ENCODE results near the gene FAM120AOS. TPM values are rescaled to one million over a fixed set of nuclear protein-coding genes. Genes with fewer than 3 reads are reported as not detected.

FAM120AOS gene
- polyA plus RNA-seq, 1 of the 3 experiments (the other 2 are of a cell fraction), result 30.1 TPM

DNA sequence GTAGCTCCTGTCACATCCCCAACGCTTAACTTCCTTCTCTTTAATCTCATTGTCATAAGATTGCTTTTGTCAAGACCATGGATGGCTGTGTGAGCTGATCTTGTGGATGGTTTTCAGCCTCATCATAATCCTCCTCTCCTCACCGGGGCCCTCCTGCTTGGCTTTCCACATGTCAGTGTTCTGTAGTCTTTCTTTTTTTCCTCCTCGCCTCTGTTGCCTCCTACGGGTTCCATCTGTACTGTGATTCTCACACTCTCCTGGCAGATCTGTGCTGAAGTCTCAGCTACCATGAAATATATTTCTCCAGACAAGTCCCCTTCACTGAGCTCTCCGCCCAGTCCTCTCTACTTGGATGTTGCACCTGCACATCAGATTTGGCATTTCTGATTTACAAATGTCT lies 34.9 kb upstream of the FAM120AOS start:
- H3K36me3 ChIP-seq (replicated peaks in 1 of 2; ENCODE audit: control insufficient read depth in 1 of 2, insufficient read depth in 2 of 2, low read length in 1 of 2), result peaks cover 9 to 11% of the 10 kb centered on the region in 2 experiments
- no peak overlapping the region for H3K4me3 ChIP-seq (ENCODE audit: low read depth in 2 of 2, low read length in 1 of 2)
- no peaks in the 10 kb centered on the region for H3K9me3 ChIP-seq
- H3K9me2 ChIP-seq, result no peaks in the 10 kb centered on the region
- no peaks in the 10 kb centered on the region for H3F3A ChIP-seq (replicated peaks; ENCODE audit: insufficient read depth)
- TF ChIP-seq JUND (IDR thresholded peaks at IDR 0.05), result no peak
- TF ChIP-seq, protein P1, sequence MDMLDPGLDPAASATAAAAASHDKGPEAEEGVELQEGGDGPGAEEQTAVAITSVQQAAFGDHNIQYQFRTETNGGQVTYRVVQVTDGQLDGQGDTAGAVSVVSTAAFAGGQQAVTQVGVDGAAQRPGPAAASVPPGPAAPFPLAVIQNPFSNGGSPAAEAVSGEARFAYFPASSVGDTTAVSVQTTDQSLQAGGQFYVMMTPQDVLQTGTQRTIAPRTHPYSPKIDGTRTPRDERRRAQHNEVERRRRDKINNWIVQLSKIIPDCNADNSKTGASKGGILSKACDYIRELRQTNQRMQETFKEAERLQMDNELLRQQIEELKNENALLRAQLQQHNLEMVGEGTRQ (IDR thresholded peaks at IDR 0.05; ENCODE audit: borderline replicate concordance, low read depth, low read length), result no peak
- no peak for TF ChIP-seq MXI1 (IDR thresholded peaks at IDR 0.05; ENCODE audit: low read depth, low read length)
- no peak overlapping the region for H3K9ac ChIP-seq
- POLR2A ChIA-PET, result no interaction called here
- no peaks in the 10 kb centered on the region for H4K20me1 ChIP-seq (ENCODE audit: insufficient read depth)
- no peak for DNase-seq
- CTCF ChIA-PET, result no interaction called here
- H3K79me2 ChIP-seq (ENCODE audit: insufficient read depth), result peaks cover 77% of the 10 kb centered on the region
- no peak overlapping the region for H2AFZ ChIP-seq (ENCODE audit: low read depth)
- H3K4me1 ChIP-seq (ENCODE audit: control insufficient read depth in 1 of 2, insufficient read depth in 2 of 2, low read depth in 1 of 2, low read length in 1 of 2), result no peaks in the 10 kb centered on the region; a peak in 1 of 4 replicates
- no peak overlapping the region for H3K27ac ChIP-seq (ENCODE audit: low read depth in 2 of 2, low read length in 1 of 2)
- H3K27me3 ChIP-seq (ENCODE audit: insufficient read depth), result no peaks in the 10 kb centered on the region
- WGBS (ENCODE audit: low lambda C conversion rate), result 95% methylated on average over 5 of the region's 5 CpGs
- H3K4me2 ChIP-seq, result no peak overlapping the region

DNA sequence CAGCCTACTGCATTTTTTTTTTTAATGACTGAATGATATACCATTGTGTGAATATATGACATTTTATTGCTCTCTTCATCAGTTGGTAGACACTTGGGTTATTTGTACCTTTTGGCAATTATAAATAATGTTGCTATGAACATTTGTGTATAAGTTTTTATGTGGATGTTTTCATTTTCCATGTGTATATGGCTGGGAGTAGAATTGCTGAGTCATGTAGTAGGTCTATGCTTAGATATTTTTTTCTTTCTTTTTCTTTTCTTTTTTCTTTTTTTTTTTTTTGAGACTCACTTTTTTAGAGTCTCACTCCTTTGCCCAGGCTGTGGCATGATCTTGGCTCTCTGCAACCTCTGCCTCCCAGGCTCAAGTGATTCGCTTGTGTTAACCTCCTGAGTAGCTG lies 32.9 kb upstream of the FAM120AOS start:
- Histone ChIP-seq H3K9ac (no peak overlapping the region), H2AFZ (ENCODE audit: low read depth) (no peak overlapping the region), H3K4me1 (ENCODE audit: control insufficient read depth in 1 of 2, insufficient read depth in 2 of 2, low read depth in 1 of 2, low read length in 1 of 2) (no peaks in the 10 kb centered on the region; a peak in 1 of 4 replicates), H4K20me1 (ENCODE audit: insufficient read depth) (no peaks in the 10 kb centered on the region), H3K9me3 (no peaks in the 10 kb centered on the region), H3K4me2 (no peak overlapping the region), H3K27me3 (ENCODE audit: insufficient read depth) (no peaks in the 10 kb centered on the region), H3F3A (replicated peaks; ENCODE audit: insufficient read depth) (no peaks in the 10 kb centered on the region), H3K9me2 (no peaks in the 10 kb centered on the region), H3K36me3 (replicated peaks in 1 of 2; ENCODE audit: control insufficient read depth in 1 of 2, insufficient read depth in 2 of 2, low read length in 1 of 2) (peaks cover 5 to 11% of the 10 kb centered on the region in 2 experiments), H3K4me3 (ENCODE audit: low read depth in 2 of 2, low read length in 1 of 2) (no peak overlapping the region), H3K79me2 (ENCODE audit: insufficient read depth) (peaks cover 80% of the 10 kb centered on the region), H3K27ac (ENCODE audit: low read depth in 2 of 2, low read length in 1 of 2) (no peak overlapping the region)
- POLR2A ChIA-PET, result no interaction called here
- no peak for DNase-seq
- TF ChIP-seq, protein P2, sequence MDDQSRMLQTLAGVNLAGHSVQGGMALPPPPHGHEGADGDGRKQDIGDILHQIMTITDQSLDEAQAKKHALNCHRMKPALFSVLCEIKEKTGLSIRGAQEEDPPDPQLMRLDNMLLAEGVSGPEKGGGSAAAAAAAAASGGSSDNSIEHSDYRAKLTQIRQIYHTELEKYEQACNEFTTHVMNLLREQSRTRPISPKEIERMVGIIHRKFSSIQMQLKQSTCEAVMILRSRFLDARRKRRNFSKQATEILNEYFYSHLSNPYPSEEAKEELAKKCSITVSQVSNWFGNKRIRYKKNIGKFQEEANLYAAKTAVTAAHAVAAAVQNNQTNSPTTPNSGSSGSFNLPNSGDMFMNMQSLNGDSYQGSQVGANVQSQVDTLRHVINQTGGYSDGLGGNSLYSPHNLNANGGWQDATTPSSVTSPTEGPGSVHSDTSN (IDR thresholded peaks at IDR 0.05), result no peak
- TF ChIP-seq MEF2A (IDR thresholded peaks at IDR 0.05; ENCODE audit: borderline replicate concordance, low read depth) (no peak), JUND (IDR thresholded peaks at IDR 0.05) (no peak), FOXM1 (IDR thresholded peaks at IDR 0.05; ENCODE audit: low read depth) (no peak), RXRA (IDR thresholded peaks at IDR 0.05; ENCODE audit: borderline replicate concordance, low read depth) (no peak)
- TF ChIP-seq, protein P3, sequence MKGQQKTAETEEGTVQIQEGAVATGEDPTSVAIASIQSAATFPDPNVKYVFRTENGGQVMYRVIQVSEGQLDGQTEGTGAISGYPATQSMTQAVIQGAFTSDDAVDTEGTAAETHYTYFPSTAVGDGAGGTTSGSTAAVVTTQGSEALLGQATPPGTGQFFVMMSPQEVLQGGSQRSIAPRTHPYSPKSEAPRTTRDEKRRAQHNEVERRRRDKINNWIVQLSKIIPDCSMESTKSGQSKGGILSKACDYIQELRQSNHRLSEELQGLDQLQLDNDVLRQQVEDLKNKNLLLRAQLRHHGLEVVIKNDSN (IDR thresholded peaks at IDR 0.05; ENCODE audit: borderline replicate concordance, low read depth), result no peak
- TF ChIP-seq, protein P1 (IDR thresholded peaks at IDR 0.05; ENCODE audit: borderline replicate concordance, low read depth, low read length), result no peak
- 100% methylated on average over 1 of the region's 1 CpG for WGBS (ENCODE audit: low lambda C conversion rate)
- CTCF ChIA-PET, result interaction anchor here (0.6 to 0.9 kb wide), 2 partner anchors 23 to 74 kb away, joined by 3 read pairs; no protein-coding TSS in a partner anchor
